Upper lobe of right lung (tissue), 1 donor: Measurements from ENCODE around the gene TMEM181. TPM values are rescaled to one million over a fixed set of nuclear protein-coding genes. Genes with fewer than 3 reads are reported as not detected.

ENCODE experiments used
- ATAC-seq: fragments of 200-7000 bp; cut with Tn5 transposase; one replicate; pipeline ENCODE4 v1.9.1; 2020; ENCODE audit warnings: mild to moderate bottlenecking, moderate library complexity
- DNase-seq: peaks from one replicate; pipeline ENCODE4 v3.0.0-alpha.2; 2020
- H3K27ac ChIP-seq: fragments of 200-600 bp; one replicate; pipeline ENCODE4 v1.8.0; 2022
- H3K27me3 ChIP-seq: fragments of 200-600 bp; one replicate; pipeline ENCODE4 v1.8.0; 2022; ENCODE audit warnings: mild to moderate bottlenecking
- H3K36me3 ChIP-seq: fragments of 200-600 bp; one replicate; pipeline ENCODE4 v1.8.0; 2022
- H3K4me1 ChIP-seq: fragments of 200-600 bp; one replicate; pipeline ENCODE4 v1.8.0; 2022
- H3K4me3 ChIP-seq: fragments of 200-600 bp; one replicate; pipeline ENCODE4 v1.8.0; 2022; ENCODE audit warnings: mild to moderate bottlenecking
- H3K9me3 ChIP-seq: fragments of 200-600 bp; one replicate; pipeline ENCODE4 v1.8.0; 2022
- CTCF ChIP-seq: fragments of 200-600 bp; IDR thresholded peaks from one replicate; pipeline ENCODE4 v1.8.0; 2022; ENCODE audit warnings: antibody characterized with exemption
- intact Hi-C: fragments of 100-400 bp; cut with DNase I; formaldehyde crosslinking; loops from one replicate; pipeline ENCODE4 v1.11.0; 2022
- microRNA-seq: library from miRNA; unstranded; fragments of <30 nt; microRNA quantifications from one replicate; pipeline ENCODE4 v1.2.0, GENCODE V29; 2020; ENCODE audit warnings: borderline microRNAs expressed
- total RNA-seq: library from RNA; stranded (reverse); fragmentation: NEBNext Ultra II Directional; extraction: Animal tissue kit (Norgen Biotek cat#: 25700); gene quantifications from one replicate; pipeline ENCODE4 v1.2.1, GENCODE V29; 2021
- donor health status: DM: no; HTN: yes; CAD: no; lungs with severe emphysema.

TMEM181 gene
- total RNA-seq, 1 donor from 2014 or later, result 31.5 TPM

- Histone ChIP-seq H3K9me3 (no peaks in the 10 kb centered on the region), H3K27ac (no peak overlapping the region), H3K4me3 (no peak overlapping the region), H3K27me3 (no peaks in the 10 kb centered on the region), H3K36me3 (no peaks in the 10 kb centered on the region), H3K4me1 (peaks cover 6% of the 10 kb centered on the region)
- intact Hi-C loops, result no loop called here
- no peak for TF ChIP-seq CTCF
- no peak for ATAC-seq
- no peak for DNase-seq
Measured at GRCh38 chr6:158684311-158684710, 124.4 kb downstream of the TMEM181 start.

GRCh38 chr6:158684745-158685324 is 124.9 kb downstream of the TMEM181 start:
- Histone ChIP-seq H3K36me3 (no peaks in the 10 kb centered on the region), H3K4me1 (peaks cover 6% of the 10 kb centered on the region), H3K27me3 (no peaks in the 10 kb centered on the region), H3K4me3 (no peak overlapping the region), H3K9me3 (no peaks in the 10 kb centered on the region), H3K27ac (no peak overlapping the region)
- intact Hi-C loops, result no loop called here
- ATAC-seq (peak; percentile 26), DNase-seq (no peak)
- TF ChIP-seq CTCF, result no peak

Small RNA genes lying within 50 kb of the gene (microRNA-seq; reads per million reads assigned to microRNA genes)
- not detected for gene MIR7161

Other genes starting within 250 kb of the TMEM181 start
- gene TULP4, start 247.6 kb upstream of the TMEM181 start, total RNA-seq, result 94.1 TPM
- gene DYNLT1, start 84.7 kb downstream of the TMEM181 start, total RNA-seq, result 104 TPM
- gene SYTL3, start 90.0 kb downstream of the TMEM181 start, total RNA-seq, result 8.7 TPM